ENCODE results near the gene RAD54L.
"Not testable (repeated sequence)": the region's sequence is repeated elsewhere in the genome, so short reads cannot be mapped to it uniquely, and the experiment has no call there.

RAD54L gene

GRCh38 chr1:46242918-46243317, 4.6 kb upstream of the RAD54L start:
- DNase-seq: no peak

GRCh38 chr1:46243831-46244230, 3.7 kb upstream of the RAD54L start:
- not testable (repeated sequence) for DNase-seq

- no peak for DNase-seq
Measured at GRCh38 chr1:46244656-46245371, 2.7 kb upstream of the RAD54L start.

GRCh38 chr1:46246136-46246535, 1.4 kb upstream of the RAD54L start:
- DNase-seq: not testable (repeated sequence)

GRCh38 chr1:46246548-46247435, 771 bp upstream of the RAD54L start:
- DNase-seq: no peak

- DNase-seq: no peak
Measured at GRCh38 chr1:46248122-46248920, 758 bp downstream of the RAD54L start.

- DNase-seq: no peak
Measured at GRCh38 chr1:46254668-46255067, 7.1 kb downstream of the RAD54L start.

- no peak for DNase-seq
Measured at GRCh38 chr1:46256523-46256922, 9.0 kb downstream of the RAD54L start.

GRCh38 chr1:46262508-46262907, 14.9 kb downstream of the RAD54L start:
- no peak for DNase-seq

- no peak for DNase-seq
Measured at GRCh38 chr1:46263146-46263545, 15.6 kb downstream of the RAD54L start.

- DNase-seq: no peak
Measured at GRCh38 chr1:46268578-46268977, 21.0 kb downstream of the RAD54L start.

- no peak for DNase-seq
Measured at GRCh38 chr1:46274225-46275029, 26.9 kb downstream of the RAD54L start.

GRCh38 chr1:46275030-46275337, 27.4 kb downstream of the RAD54L start:
- no peak for DNase-seq

GRCh38 chr1:46277658-46278373, 30.3 kb downstream of the RAD54L start:
- no peak for DNase-seq

GRCh38 chr1:46278807-46279206, 31.2 kb downstream of the RAD54L start:
- no peak for DNase-seq

- no peak for DNase-seq
Measured at GRCh38 chr1:46280092-46280491, 32.5 kb downstream of the RAD54L start.

GRCh38 chr1:46281021-46281420, 33.5 kb downstream of the RAD54L start:
- DNase-seq: no peak

- no peak for DNase-seq
Measured at GRCh38 chr1:46284058-46284457, 36.5 kb downstream of the RAD54L start.

- DNase-seq: no peak
Measured at GRCh38 chr1:46284597-46285564, 37.3 kb downstream of the RAD54L start.

GRCh38 chr1:46285730-46286477, 38.3 kb downstream of the RAD54L start:
- DNase-seq: no peak
